Right lobe of liver (tissue), 4 donors: ENCODE data around the gene MGAT4D.

Experiments
- CTCF ChIP-seq, 4 donors: fragments of 200-600 bp in 3 of 4; fragments of 450-650 bp in 1 of 4; IDR thresholded peaks; one replicate each; pipeline versions ENCODE4 v1.5.1 to v1.8.0; 2016 to 2022; ENCODE audit warnings: antibody characterized with exemption in 4 of 4, mild to moderate bottlenecking in 2 of 4
- POLR2A ChIP-seq: fragments of 450-650 bp; IDR thresholded peaks from one replicate; pipeline ENCODE4 v1.6.1; 2017; ENCODE audit warnings: antibody characterized with exemption, mild to moderate bottlenecking
- donor health status: DM: no; HTN: no; CAD: no.
- donor health status: DM: no; HTN: no; CAD: no.
- donor health status: DM: no; HTN: yes; CAD: no.

- TF ChIP-seq CTCF (IDR thresholded peaks at IDR 0.05) (no peak), POLR2A (no peak)
Observed at GRCh38 chr4:140450352-140450751, 47.7 kb downstream of the MGAT4D start.
